22Rv1 (cell line): Measurements from ENCODE around the gene TANGO2.

Experiments
- H3K27ac ChIP-seq: fragments of 450-650 bp; 2 replicates; pipeline ENCODE4 v1.5.1; 2017
- CTCF ChIP-seq: fragments of 450-650 bp; IDR thresholded peaks from 2 replicates; pipeline ENCODE4 v1.5.1; 2017; ENCODE audit warnings: mild to moderate bottlenecking
- ZFX ChIP-seq: fragments of 450-650 bp; IDR thresholded peaks from 2 replicates; pipeline ENCODE4 v1.6.1; 2017; ENCODE audit warnings: antibody characterized with exemption, borderline replicate concordance

The TANGO2 gene

GRCh38 chr22:19974935-19975706 is 45.8 kb upstream of the TANGO2 start:
- no peak for TF ChIP-seq ZFX
- no peak for TF ChIP-seq CTCF
- H3K27ac ChIP-seq, result peak overlapping the region; percentile 54

- peak overlapping the region; percentile 54 for H3K27ac ChIP-seq
- TF ChIP-seq CTCF (no peak), ZFX (no peak)
These were observed 45.2 kb upstream of the TANGO2 start for GRCh38 chr22:19975707-19976035.

GRCh38 chr22:19976671-19977070 is 44.2 kb upstream of the TANGO2 start:
- no peak for TF ChIP-seq CTCF
- no peak for TF ChIP-seq ZFX
- no peak overlapping the region for H3K27ac ChIP-seq

GRCh38 chr22:19977296-19978243 is 43.3 kb upstream of the TANGO2 start:
- no peak overlapping the region for H3K27ac ChIP-seq

GRCh38 chr22:19978748-19979147 is 42.2 kb upstream of the TANGO2 start:
- TF ChIP-seq CTCF, result no peak
- no peak for TF ChIP-seq ZFX
- H3K27ac ChIP-seq, result no peak overlapping the region

More at GRCh38 chr22:19977296-19978243, 43.3 kb upstream of the TANGO2 start:
- TF ChIP-seq CTCF, result no peak
- TF ChIP-seq ZFX, result no peak

GRCh38 chr22:19979712-19980493 is 41.0 kb upstream of the TANGO2 start:
- TF ChIP-seq CTCF, result no peak
- no peak for TF ChIP-seq ZFX
- H3K27ac ChIP-seq, result no peak overlapping the region
